HCT116 (cell line): ENCODE data around the gene TRERF1.

Experiments used
- CEBPB ChIP-seq: IDR thresholded peaks from 2 replicates; pipeline ENCODE4 v1.6.1; 2012; ENCODE audit warnings: low read depth
- RAD21 ChIP-seq: IDR thresholded peaks from 2 replicates; pipeline ENCODE4 v1.6.1; 2012; ENCODE audit warnings: low read depth, mild to moderate bottlenecking
- TCF7L2 ChIP-seq: IDR thresholded peaks from 2 replicates; pipeline ENCODE4 v1.7.0; 2011; ENCODE audit warnings: borderline replicate concordance, inconsistent platforms; ENCODE audit not compliant: insufficient read depth, insufficient read length; ENCODE audit errors: extremely low read depth
- ZNF274 ChIP-seq: fragments of 200-500 bp; sonication (Bioruptor generic); IDR thresholded peaks from 2 replicates; pipeline ENCODE4 v1.6.1; 2014; ENCODE audit warnings: mild to moderate bottlenecking, low read depth, low read length, inconsistent platforms
- TF ChIP-seq, protein P1 (sequence below), 3 experiments: fragments of 200-600 bp in 1 of 3; sonication (generic) in 1 of 3; IDR thresholded peaks in 2 of 3; conservative IDR thresholded peaks in 1 of 3; 2 replicates each; pipeline ENCODE4 v1.5.1; 2012 to 2017; ENCODE audit warnings: low read depth in 2 of 3, low read length in 2 of 3, antibody characterized with exemption in 1 of 3, borderline replicate concordance in 1 of 3, control low read depth in 1 of 3, mild to moderate bottlenecking in 1 of 3, mixed read lengths in 1 of 3, mixed run types in 1 of 3, moderate library complexity in 1 of 3; ENCODE audit not compliant: insufficient read depth in 1 of 3

- TF ChIP-seq, protein P1, sequence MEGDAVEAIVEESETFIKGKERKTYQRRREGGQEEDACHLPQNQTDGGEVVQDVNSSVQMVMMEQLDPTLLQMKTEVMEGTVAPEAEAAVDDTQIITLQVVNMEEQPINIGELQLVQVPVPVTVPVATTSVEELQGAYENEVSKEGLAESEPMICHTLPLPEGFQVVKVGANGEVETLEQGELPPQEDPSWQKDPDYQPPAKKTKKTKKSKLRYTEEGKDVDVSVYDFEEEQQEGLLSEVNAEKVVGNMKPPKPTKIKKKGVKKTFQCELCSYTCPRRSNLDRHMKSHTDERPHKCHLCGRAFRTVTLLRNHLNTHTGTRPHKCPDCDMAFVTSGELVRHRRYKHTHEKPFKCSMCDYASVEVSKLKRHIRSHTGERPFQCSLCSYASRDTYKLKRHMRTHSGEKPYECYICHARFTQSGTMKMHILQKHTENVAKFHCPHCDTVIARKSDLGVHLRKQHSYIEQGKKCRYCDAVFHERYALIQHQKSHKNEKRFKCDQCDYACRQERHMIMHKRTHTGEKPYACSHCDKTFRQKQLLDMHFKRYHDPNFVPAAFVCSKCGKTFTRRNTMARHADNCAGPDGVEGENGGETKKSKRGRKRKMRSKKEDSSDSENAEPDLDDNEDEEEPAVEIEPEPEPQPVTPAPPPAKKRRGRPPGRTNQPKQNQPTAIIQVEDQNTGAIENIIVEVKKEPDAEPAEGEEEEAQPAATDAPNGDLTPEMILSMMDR (IDR thresholded peaks at IDR 0.05 in 2 of 3, conservative IDR thresholded peaks at IDR 0.05 in 1 of 3; ENCODE audit: borderline replicate concordance in 1 of 3, insufficient read depth in 1 of 3, low read depth in 2 of 3, low read length in 2 of 3), result no peak
- TF ChIP-seq TCF7L2 (no peak), ZNF274 (no peak), CEBPB (no peak), RAD21 (no peak)
These were observed 84.2 kb downstream of the TRERF1 start for GRCh38 chr6:42367353-42368011.
